WTC11 (cell line): ENCODE measurements around the gene WNK2.

Source experiments
- SMAD3 ChIP-seq: sonication (generic); formaldehyde crosslinking; IDR thresholded peaks from 2 replicates; pipeline ENCODE4 v1.8.0; 2022; ENCODE audit warnings: missing genetic modification reagents, mild to moderate bottlenecking, borderline replicate concordance
- TEAD4 ChIP-seq: sonication (generic); formaldehyde crosslinking; IDR thresholded peaks from 2 replicates; pipeline ENCODE4 v1.8.0; 2022; ENCODE audit warnings: mild to moderate bottlenecking, missing genetic modification reagents
- ZNF416 ChIP-seq: fragments of 250-450 bp; sonication (Bioruptor Pico); IDR thresholded peaks from 2 replicates; pipeline ENCODE4 v1.9.0; 2021; ENCODE audit warnings: mild to moderate bottlenecking, inconsistent platforms
- TF ChIP-seq, protein P1 (sequence below): sonication (generic); formaldehyde crosslinking; IDR thresholded peaks from 2 replicates; pipeline ENCODE4 v1.8.1; 2022; ENCODE audit warnings: low read depth, mild to moderate bottlenecking, moderate library complexity, missing genetic modification reagents, borderline replicate concordance
- TF ChIP-seq, protein P2 (sequence below): fragments of 200-600 bp; IDR thresholded peaks from 2 replicates; pipeline ENCODE4 v1.8.0; 2022; ENCODE audit warnings: antibody characterized with exemption
- TF ChIP-seq, protein P3 (sequence below): sonication (generic); formaldehyde crosslinking; IDR thresholded peaks from 2 replicates; pipeline ENCODE4 v1.8.1; 2023; ENCODE audit warnings: mild to moderate bottlenecking, missing genetic modification reagents, borderline replicate concordance
- TF ChIP-seq, protein P4 (sequence below): sonication (generic); formaldehyde crosslinking; IDR thresholded peaks from 2 replicates; pipeline ENCODE4 v1.8.0; 2023; ENCODE audit warnings: missing genetic modification reagents
- TF ChIP-seq, protein P5 (sequence below): sonication (generic); formaldehyde crosslinking; IDR thresholded peaks from 2 replicates; pipeline ENCODE4 v1.8.1; 2022; ENCODE audit warnings: low read depth, missing genetic modification reagents, borderline replicate concordance
- TF ChIP-seq, protein P6 (sequence below): sonication (generic); formaldehyde crosslinking; IDR thresholded peaks from 2 replicates; pipeline ENCODE4 v1.8.0; 2022; ENCODE audit warnings: mild to moderate bottlenecking, missing genetic modification reagents
- TF ChIP-seq, protein P7 (sequence below): fragments of 250-450 bp; sonication (Bioruptor Pico); IDR thresholded peaks from 2 replicates; pipeline ENCODE4 v1.9.0; 2021; ENCODE audit warnings: mild to moderate bottlenecking, borderline replicate concordance

DNA sequence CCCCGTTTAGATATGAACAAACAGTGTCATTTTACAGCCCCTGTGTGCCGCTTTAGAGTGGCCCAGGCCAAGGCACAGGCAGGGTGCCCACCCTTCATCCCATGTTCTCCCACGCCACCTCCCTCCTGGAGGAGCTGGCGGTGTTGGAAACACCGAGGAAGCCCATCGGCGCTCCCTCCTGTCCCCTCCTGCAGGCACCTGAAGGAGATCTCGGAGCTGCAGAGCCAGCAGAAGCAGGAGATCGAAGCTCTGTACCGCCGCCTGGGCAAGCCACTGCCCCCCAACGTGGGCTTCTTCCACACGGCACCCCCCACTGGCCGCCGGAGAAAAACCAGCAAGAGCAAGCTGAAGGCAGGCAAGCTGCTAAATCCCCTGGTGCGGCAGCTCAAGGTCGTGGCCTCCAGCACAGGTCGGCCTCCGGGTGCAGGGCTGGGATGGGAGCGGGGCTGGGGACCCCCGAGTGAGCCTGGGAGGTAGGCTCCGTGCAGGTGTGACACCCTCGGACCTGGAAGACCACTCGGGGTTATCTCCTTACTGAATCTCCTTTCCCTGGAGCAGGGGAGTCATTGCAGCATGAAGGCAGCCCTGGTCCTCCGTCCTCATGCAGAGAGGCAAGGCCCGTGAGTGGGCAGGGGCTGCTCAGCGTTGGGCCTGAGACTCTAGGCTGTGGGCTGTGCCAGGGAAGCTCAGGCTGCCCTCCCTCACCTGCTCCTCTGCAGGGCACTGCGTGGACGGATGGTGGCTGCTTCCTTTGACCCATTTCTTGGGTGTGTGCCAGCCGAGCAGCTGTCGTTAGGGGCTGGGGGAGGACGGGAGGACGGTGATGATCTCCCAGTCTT lies 113.9 kb downstream of the WNK2 start:
- TF ChIP-seq, protein P1, sequence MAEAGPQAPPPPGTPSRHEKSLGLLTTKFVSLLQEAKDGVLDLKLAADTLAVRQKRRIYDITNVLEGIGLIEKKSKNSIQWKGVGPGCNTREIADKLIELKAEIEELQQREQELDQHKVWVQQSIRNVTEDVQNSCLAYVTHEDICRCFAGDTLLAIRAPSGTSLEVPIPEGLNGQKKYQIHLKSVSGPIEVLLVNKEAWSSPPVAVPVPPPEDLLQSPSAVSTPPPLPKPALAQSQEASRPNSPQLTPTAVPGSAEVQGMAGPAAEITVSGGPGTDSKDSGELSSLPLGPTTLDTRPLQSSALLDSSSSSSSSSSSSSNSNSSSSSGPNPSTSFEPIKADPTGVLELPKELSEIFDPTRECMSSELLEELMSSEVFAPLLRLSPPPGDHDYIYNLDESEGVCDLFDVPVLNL (CRISPR knock-in tag), result no peak
- TF ChIP-seq, protein P2, sequence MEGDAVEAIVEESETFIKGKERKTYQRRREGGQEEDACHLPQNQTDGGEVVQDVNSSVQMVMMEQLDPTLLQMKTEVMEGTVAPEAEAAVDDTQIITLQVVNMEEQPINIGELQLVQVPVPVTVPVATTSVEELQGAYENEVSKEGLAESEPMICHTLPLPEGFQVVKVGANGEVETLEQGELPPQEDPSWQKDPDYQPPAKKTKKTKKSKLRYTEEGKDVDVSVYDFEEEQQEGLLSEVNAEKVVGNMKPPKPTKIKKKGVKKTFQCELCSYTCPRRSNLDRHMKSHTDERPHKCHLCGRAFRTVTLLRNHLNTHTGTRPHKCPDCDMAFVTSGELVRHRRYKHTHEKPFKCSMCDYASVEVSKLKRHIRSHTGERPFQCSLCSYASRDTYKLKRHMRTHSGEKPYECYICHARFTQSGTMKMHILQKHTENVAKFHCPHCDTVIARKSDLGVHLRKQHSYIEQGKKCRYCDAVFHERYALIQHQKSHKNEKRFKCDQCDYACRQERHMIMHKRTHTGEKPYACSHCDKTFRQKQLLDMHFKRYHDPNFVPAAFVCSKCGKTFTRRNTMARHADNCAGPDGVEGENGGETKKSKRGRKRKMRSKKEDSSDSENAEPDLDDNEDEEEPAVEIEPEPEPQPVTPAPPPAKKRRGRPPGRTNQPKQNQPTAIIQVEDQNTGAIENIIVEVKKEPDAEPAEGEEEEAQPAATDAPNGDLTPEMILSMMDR, result no peak
- no peak for TF ChIP-seq TEAD4 (CRISPR knock-in tag)
- TF ChIP-seq SMAD3 (CRISPR knock-in tag), result no peak
- TF ChIP-seq, protein P3, sequence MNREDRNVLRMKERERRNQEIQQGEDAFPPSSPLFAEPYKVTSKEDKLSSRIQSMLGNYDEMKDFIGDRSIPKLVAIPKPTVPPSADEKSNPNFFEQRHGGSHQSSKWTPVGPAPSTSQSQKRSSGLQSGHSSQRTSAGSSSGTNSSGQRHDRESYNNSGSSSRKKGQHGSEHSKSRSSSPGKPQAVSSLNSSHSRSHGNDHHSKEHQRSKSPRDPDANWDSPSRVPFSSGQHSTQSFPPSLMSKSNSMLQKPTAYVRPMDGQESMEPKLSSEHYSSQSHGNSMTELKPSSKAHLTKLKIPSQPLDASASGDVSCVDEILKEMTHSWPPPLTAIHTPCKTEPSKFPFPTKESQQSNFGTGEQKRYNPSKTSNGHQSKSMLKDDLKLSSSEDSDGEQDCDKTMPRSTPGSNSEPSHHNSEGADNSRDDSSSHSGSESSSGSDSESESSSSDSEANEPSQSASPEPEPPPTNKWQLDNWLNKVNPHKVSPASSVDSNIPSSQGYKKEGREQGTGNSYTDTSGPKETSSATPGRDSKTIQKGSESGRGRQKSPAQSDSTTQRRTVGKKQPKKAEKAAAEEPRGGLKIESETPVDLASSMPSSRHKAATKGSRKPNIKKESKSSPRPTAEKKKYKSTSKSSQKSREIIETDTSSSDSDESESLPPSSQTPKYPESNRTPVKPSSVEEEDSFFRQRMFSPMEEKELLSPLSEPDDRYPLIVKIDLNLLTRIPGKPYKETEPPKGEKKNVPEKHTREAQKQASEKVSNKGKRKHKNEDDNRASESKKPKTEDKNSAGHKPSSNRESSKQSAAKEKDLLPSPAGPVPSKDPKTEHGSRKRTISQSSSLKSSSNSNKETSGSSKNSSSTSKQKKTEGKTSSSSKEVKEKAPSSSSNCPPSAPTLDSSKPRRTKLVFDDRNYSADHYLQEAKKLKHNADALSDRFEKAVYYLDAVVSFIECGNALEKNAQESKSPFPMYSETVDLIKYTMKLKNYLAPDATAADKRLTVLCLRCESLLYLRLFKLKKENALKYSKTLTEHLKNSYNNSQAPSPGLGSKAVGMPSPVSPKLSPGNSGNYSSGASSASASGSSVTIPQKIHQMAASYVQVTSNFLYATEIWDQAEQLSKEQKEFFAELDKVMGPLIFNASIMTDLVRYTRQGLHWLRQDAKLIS (CRISPR knock-in tag), result no peak
- TF ChIP-seq, protein P4, sequence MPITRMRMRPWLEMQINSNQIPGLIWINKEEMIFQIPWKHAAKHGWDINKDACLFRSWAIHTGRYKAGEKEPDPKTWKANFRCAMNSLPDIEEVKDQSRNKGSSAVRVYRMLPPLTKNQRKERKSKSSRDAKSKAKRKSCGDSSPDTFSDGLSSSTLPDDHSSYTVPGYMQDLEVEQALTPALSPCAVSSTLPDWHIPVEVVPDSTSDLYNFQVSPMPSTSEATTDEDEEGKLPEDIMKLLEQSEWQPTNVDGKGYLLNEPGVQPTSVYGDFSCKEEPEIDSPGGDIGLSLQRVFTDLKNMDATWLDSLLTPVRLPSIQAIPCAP, result no peak
- TF ChIP-seq ZNF416, result no peak
- TF ChIP-seq, protein P5, sequence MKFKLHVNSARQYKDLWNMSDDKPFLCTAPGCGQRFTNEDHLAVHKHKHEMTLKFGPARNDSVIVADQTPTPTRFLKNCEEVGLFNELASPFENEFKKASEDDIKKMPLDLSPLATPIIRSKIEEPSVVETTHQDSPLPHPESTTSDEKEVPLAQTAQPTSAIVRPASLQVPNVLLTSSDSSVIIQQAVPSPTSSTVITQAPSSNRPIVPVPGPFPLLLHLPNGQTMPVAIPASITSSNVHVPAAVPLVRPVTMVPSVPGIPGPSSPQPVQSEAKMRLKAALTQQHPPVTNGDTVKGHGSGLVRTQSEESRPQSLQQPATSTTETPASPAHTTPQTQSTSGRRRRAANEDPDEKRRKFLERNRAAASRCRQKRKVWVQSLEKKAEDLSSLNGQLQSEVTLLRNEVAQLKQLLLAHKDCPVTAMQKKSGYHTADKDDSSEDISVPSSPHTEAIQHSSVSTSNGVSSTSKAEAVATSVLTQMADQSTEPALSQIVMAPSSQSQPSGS (CRISPR knock-in tag), result no peak
- TF ChIP-seq, protein P6, sequence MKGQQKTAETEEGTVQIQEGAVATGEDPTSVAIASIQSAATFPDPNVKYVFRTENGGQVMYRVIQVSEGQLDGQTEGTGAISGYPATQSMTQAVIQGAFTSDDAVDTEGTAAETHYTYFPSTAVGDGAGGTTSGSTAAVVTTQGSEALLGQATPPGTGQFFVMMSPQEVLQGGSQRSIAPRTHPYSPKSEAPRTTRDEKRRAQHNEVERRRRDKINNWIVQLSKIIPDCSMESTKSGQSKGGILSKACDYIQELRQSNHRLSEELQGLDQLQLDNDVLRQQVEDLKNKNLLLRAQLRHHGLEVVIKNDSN (CRISPR knock-in tag), result no peak
- TF ChIP-seq, protein P7, sequence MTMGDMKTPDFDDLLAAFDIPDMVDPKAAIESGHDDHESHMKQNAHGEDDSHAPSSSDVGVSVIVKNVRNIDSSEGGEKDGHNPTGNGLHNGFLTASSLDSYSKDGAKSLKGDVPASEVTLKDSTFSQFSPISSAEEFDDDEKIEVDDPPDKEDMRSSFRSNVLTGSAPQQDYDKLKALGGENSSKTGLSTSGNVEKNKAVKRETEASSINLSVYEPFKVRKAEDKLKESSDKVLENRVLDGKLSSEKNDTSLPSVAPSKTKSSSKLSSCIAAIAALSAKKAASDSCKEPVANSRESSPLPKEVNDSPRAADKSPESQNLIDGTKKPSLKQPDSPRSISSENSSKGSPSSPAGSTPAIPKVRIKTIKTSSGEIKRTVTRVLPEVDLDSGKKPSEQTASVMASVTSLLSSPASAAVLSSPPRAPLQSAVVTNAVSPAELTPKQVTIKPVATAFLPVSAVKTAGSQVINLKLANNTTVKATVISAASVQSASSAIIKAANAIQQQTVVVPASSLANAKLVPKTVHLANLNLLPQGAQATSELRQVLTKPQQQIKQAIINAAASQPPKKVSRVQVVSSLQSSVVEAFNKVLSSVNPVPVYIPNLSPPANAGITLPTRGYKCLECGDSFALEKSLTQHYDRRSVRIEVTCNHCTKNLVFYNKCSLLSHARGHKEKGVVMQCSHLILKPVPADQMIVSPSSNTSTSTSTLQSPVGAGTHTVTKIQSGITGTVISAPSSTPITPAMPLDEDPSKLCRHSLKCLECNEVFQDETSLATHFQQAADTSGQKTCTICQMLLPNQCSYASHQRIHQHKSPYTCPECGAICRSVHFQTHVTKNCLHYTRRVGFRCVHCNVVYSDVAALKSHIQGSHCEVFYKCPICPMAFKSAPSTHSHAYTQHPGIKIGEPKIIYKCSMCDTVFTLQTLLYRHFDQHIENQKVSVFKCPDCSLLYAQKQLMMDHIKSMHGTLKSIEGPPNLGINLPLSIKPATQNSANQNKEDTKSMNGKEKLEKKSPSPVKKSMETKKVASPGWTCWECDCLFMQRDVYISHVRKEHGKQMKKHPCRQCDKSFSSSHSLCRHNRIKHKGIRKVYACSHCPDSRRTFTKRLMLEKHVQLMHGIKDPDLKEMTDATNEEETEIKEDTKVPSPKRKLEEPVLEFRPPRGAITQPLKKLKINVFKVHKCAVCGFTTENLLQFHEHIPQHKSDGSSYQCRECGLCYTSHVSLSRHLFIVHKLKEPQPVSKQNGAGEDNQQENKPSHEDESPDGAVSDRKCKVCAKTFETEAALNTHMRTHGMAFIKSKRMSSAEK (CRISPR knock-in tag), result no peak
